Measurements from ENCODE around the gene GNB1. TPM values are rescaled to one million over a fixed set of nuclear protein-coding genes. Genes with fewer than 3 reads are reported as not detected.

The GNB1 gene
- total RNA-seq, 1 donor from 2014 or later: 338 TPM

- DNase-seq (ENCODE audit: low spot score): no peak
These were observed 106.0 kb downstream of the GNB1 start for GRCh38 chr1:1784933-1785332.

GRCh38 chr1:1783320-1783719 is 107.6 kb downstream of the GNB1 start:
- DNase-seq (ENCODE audit: low spot score): no peak

GRCh38 chr1:1782399-1783221 is 108.3 kb downstream of the GNB1 start:
- DNase-seq (ENCODE audit: low spot score): peak; percentile 80

DNA sequence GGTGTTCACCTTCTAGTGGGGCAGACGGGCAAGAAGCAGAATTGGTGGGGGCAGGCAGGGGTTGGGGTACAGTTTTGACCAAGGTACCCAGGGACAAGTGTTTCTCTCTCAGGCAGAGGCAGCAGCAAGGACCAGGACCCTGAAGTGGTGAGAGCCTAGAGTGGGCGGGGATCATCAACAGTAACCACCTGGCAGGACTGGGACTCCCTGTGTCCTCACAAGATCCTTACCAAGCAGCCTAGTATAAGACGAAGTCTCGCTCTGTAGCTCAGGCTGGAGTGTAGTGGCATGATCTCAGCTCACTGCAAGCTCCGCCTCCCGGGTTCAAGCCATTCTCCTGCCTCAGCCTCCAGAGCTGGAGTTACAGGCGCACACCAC is 109.4 kb downstream of the GNB1 start:
- no peak for DNase-seq (ENCODE audit: low spot score)

DNA sequence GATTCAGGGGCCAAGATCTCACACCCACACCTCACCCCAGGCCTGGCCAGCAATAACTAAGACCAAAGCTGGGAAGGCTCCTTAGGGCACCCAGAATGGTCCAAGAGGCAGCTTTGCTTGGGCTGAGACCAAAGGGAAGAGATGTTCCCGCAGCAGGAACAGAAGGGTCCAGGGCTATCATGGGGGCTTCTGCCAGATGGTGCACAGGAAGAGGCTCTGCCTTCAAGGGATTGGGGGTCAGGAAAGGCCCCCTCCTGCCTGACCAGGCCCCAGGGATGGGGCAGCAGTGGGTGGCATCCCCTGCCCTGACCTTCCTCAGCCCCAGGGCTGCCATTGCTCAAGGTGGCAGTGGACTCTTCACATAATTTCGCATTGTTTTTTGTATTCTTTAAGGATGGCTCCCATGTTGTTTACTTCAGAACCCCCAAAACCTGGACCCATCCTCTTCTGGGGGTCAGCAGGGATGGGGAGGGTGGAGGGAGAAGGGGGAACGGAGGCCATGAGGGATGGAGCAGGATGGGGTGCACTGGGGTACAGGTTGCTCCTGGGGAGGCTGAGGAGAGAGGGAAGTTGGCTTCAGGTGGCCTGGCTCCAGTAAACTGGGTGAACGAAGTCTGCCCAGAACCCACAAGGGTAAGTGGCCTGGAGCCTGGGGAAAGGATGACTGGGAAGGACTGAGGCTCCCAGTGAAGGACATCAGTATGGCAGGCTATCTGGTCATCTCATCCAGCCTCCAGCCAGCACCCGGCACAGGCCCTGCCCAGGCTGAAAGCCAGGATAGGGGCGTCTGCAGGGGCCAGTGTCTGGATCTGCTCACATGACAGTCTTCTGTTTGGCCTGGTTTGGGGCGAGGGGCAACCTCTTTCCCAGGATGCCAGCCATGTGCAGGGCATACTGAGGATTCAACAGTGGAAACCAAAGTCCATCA is 110.0 kb downstream of the GNB1 start:
- DNase-seq (ENCODE audit: low spot score): no peak

- peak; percentile 67 for DNase-seq (ENCODE audit: low spot score)
These were observed 110.9 kb downstream of the GNB1 start for GRCh38 chr1:1779691-1780597.

DNA sequence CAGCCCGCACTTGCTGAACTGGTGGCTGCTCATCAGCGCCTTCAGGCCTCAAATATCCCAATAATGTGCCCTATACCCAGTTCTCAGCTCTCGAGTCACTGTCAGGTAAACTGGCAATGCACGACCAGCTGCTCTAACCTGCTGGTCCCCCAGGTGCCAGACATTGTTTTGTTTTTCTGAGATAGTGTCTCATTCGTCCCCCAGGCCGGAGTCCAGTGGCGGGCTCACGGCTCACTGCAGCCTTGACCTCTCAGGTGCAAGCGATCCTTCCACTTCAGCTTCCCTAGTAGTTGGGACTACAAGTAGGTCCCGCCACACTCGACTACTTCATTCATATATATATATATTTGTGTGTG is 111.6 kb downstream of the GNB1 start:
- DNase-seq (ENCODE audit: low spot score): no peak

DNA sequence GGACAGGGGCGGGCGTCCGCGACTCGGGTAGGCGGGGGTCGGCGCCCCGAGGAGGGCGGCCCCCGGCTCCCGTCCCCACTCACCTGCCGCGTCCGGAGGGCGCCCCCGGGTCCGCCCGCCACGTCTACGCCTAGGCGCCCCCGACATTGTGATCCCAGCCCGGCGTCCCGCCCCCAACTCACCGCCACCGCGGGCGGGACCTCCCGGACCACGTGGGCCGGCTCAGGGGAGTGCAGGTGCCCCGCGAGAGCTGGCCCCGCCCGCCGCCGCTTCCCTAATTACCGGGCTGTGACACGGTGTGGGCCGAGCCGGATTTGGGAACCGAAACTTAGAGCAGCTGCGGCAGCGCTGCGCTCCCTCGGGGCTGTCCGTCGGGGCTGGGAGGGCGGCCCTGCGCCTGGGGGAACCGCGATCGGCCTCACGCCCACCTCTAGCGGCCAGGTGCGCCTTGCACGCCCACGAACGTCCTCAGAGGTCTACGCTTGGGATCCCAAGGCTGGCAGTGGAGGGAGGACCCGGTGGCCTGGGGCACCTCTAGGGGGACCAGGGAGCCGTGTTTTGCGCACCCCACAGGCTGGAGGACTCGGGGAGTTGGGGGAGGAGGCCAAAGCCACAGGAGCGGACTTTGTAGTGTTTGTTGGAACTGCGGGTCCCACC is 112.1 kb downstream of the GNB1 start:
- DNase-seq (ENCODE audit: low spot score): peak; percentile 67

- peak; percentile 55 for DNase-seq (ENCODE audit: low spot score)
These were observed 112.8 kb downstream of the GNB1 start, which contains the start of gene NADK for GRCh38 chr1:1777950-1778662. NADK (minus strand) TSS chr1:1778470; CDS start chr1:1765406, 13,064 bp downstream.

GRCh38 chr1:1777583-1777899 is 113.3 kb downstream of the GNB1 start:
- DNase-seq (ENCODE audit: low spot score): no peak

GRCh38 chr1:1776672-1777582 is 114.0 kb downstream of the GNB1 start:
- DNase-seq (ENCODE audit: low spot score): no peak

DNA sequence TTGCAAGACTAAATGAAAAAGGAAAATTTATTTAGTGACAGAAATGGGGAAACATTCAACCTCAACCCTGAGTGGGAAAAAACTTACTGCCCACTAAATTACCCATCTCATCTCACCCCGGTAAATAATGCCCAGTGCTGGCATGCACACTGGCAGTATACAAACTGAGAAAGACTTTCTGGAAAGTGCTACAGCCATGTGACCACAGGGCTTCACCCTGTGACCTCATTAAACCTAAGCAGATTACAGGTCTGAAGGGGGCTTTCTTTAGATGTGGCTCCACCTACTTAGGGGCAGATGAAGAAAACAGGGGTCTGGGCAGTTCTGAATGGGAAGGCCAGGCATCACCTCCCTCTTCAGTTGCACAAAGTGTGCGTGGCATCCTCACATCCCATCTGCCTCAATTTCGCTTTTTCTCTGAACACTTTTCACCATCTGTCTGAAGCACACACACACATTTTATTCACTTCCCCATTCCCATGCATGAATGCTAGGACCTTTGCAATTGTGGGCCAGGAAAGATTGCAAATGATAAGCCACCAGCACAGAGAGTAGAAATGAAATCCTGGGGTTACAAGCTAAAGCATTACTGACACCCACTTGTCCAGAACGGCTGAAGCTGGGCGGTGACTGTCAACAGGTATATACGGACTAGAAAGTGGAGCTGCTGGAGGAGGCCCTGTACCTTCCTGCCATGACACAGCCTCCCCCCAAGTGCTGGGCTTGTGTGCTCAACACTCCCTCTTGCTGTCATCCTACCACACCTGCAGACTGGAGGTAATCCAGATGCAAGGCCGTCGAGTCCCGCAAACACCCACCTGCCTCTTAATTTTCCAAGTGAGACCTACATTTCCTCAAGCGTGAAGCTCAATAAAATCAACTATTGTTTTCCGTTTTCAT is 115.3 kb downstream of the GNB1 start:
- no peak for DNase-seq (ENCODE audit: low spot score)

DNA sequence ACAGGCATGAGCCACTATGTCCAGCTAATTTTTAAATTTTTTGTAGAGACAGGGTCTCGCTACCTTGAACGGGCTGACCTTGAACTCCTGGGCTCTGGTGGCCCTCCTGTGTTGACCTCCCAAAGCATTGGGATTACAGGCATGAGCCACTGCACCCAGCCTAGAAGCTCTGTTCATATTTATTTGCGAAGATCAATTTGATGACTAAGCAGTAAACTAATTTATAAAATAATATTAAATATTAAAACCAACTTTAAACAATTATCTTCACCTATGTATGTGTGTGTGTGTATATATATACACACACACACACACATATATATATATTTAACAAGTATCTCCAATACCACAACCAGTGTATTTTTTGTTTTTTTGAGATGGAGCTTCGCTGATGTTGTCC is 117.0 kb downstream of the GNB1 start:
- DNase-seq (ENCODE audit: low spot score): no peak

- no peak for DNase-seq (ENCODE audit: low spot score)
These were observed 119.8 kb downstream of the GNB1 start for GRCh38 chr1:1771096-1771495.

GRCh38 chr1:1770102-1770501 is 120.8 kb downstream of the GNB1 start:
- DNase-seq (ENCODE audit: low spot score): no peak

DNA sequence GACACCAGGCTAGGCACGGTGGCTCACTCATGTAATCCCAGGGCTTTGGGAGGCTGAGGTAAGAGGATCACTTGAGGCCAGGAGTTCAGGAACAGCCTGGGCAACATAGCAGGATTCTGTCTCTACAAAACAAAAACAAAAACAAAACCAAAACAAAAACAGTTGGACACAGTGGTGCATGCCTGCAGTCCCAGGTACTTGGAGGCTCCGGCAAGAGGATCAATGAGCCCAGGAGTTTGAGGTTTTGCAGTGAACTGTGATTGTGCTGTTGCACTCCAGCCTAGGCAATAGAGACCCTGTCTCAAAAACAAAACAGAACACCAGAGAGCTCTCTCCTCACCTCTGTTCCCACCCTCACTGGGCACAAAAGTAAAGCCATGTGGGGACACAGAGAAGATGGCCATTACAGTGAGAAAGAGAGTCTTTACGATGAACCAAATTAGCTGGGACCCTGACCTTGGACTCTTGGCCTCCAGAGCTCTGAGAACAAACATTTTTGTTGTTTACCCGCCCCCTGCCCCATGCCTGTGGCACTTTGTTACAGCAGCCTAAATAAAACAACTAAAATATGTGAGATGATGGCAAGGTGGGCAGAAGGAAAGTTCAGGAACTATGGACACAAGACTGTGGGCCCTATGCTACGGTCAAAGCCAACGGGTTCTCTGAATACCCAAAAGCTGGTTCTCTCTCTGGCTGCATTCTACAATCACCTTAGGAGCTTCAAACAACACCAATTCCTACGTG is 122.5 kb downstream of the GNB1 start:
- DNase-seq (ENCODE audit: low spot score): no peak

DNA sequence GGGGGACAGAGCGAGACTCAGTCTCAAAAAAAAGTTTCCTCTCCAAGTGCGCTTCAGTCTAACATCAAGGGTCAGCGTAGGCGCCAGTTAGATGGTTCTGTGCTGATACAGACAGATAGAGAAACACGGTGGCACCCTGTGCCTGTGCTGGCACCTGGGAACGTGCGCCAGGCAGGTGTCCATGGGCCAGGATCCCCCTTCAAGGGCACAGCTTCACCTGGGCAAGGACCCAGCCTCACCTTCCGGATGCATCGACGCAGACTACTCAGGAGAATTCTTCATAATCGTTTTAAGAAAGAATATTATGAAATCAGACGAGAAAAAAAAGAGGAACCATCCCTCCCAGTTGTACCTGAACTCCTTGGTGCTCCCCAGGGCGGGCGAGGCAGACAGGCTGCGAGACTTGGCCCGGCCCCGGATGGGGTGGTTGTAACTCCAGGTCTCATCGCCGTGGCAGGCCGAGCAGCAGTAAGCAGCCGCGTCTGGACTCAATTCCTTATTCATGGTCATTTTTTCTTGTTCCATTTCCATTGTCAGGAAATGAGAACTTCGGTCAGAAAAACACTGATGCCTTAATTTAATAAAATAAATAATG is 125.9 kb downstream of the GNB1 start:
- no peak for DNase-seq (ENCODE audit: low spot score)
